Left renal cortex interstitium (tissue), 4 donors: ENCODE measurements around the gene RWDD1. TPM values are rescaled to one million over a fixed set of nuclear protein-coding genes. Genes with fewer than 3 reads are reported as not detected.
"Not testable (repeated sequence)": the region's sequence is repeated elsewhere in the genome, so short reads cannot be mapped to it uniquely, and the experiment has no call there.

ENCODE experiments used
- DNase-seq, 4 donors: peaks; one replicate each; pipeline ENCODE4 v3.0.0-alpha.2; 2013; ENCODE audit warnings: low read depth in 4 of 4, low spot score in 2 of 4, missing footprints in 1 of 4
- polyA plus RNA-seq, 4 donors: library from polyadenylated mRNA; unstranded; fragments of 120-200 nt; gene quantifications; one replicate each; pipeline ENCODE4 v1.2.1, GENCODE V29; 2013; ENCODE audit not compliant: insufficient read length in 4 of 4

RWDD1 gene
- polyA plus RNA-seq, 4 donors, result 72.9 to 90.0 (median 82.7) TPM

GRCh38 chr6:116603916-116604315, 32.6 kb downstream of the RWDD1 start:
- DNase-seq, result not testable (repeated sequence)

GRCh38 chr6:116604868-116605267, 33.6 kb downstream of the RWDD1 start:
- DNase-seq, result not testable (repeated sequence)

GRCh38 chr6:116605935-116606334, 34.6 kb downstream of the RWDD1 start:
- DNase-seq, result no peak

GRCh38 chr6:116611056-116611455, 39.8 kb downstream of the RWDD1 start:
- no peak for DNase-seq

GRCh38 chr6:116615937-116616736, 44.8 kb downstream of the RWDD1 start, which contains the start of gene RSPH4A:
Gene RSPH4A, plus strand, starts transcription at chr6:116616479. Its CDS starts 145 bp downstream, at chr6:116616624.
- peak; percentile 88 to 97 (median 90) for DNase-seq

GRCh38 chr6:116616737-116617053, 45.4 kb downstream of the RWDD1 start:
- DNase-seq, result no peak

- no peak for DNase-seq
Measured at GRCh38 chr6:116624036-116624805, 52.9 kb downstream of the RWDD1 start.

- no peak for DNase-seq
Measured at GRCh38 chr6:116625872-116626271, 54.6 kb downstream of the RWDD1 start.

- DNase-seq, result no peak
Measured at GRCh38 chr6:116629563-116629981, 58.3 kb downstream of the RWDD1 start.

GRCh38 chr6:116631379-116631990, 60.2 kb downstream of the RWDD1 start:
- no peak for DNase-seq

- DNase-seq, result no peak
Measured at GRCh38 chr6:116633685-116634084, 62.4 kb downstream of the RWDD1 start.

Other genes starting within 250 kb of the RWDD1 start
- 10 to 100 TPM; 43.0 to 46.2 (median 43.7) TPM for gene DSE, start 200.6 kb upstream of the RWDD1 start, polyA plus RNA-seq
- 1 to 10 TPM; 3.4 to 5.7 (median 3.8) TPM for gene CALHM6, start 110.1 kb upstream of the RWDD1 start, polyA plus RNA-seq
- gene CALHM5, start 59.9 kb upstream of the RWDD1 start, polyA plus RNA-seq, result 1 to 10 TPM; 2.1 to 3.2 (median 2.7) TPM
- under 1 TPM; 0.18 to 0.46 (median 0.33) TPM for gene TRAPPC3L, start 25.8 kb upstream of the RWDD1 start, polyA plus RNA-seq
- under 1 TPM; 0.46 to 0.62 (median 0.52) TPM for gene CALHM4, start 17.8 kb upstream of the RWDD1 start, polyA plus RNA-seq
- gene RSPH4A, start 45.0 kb downstream of the RWDD1 start, polyA plus RNA-seq, result 1 to 10 TPM; 2.5 to 3.0 (median 2.9) TPM
- gene ZUP1, start 97.3 kb downstream of the RWDD1 start, polyA plus RNA-seq, result 10 to 100 TPM; 12.5 to 15.2 (median 13.9) TPM
- 10 to 100 TPM; 18.6 to 22.2 (median 20.7) TPM for gene KPNA5, start 109.7 kb downstream of the RWDD1 start, polyA plus RNA-seq
- gene FAM162B, start 194.2 kb downstream of the RWDD1 start, polyA plus RNA-seq, result 1 to 10 TPM; 5.7 to 8.1 (median 7.7) TPM